Measurements from ENCODE around the gene SH2B2. TPM values are rescaled to one million over a fixed set of nuclear protein-coding genes. Genes with fewer than 3 reads are reported as not detected.

SH2B2 gene
- 1 to 10 TPM; 2.4 to 4.9 TPM for total RNA-seq

GRCh38 chr7:102286237-102287110 is at the start of gene SH2B2:
Gene SH2B2 (plus strand): TSS chr7:102286868. CDS start chr7:102300551, 13,683 bp downstream.
- H3K27ac Mint-ChIP-seq = no peak within 1 kb of the TSS
- ATAC-seq = peak; percentile 77 to 85
- peaks cover 0 to 15% of the 10 kb centered on the region in 2 donors for H3K4me1 Mint-ChIP-seq (ENCODE audit: low read depth in 2 of 2)
- H3K4me3 Mint-ChIP-seq = peak within 1 kb of the TSS; percentile 74
- H3K27me3 Mint-ChIP-seq = peaks cover 0 to 3% of the 10 kb centered on the region in 2 donors
- peak; percentile 76 for DNase-seq (ENCODE audit: low spot score)
- H3K36me3 Mint-ChIP-seq = no peaks in the 10 kb centered on the region
- no peaks in the 10 kb centered on the region for H3K9me3 Mint-ChIP-seq

GRCh38 chr7:102239206-102239820 is 47.4 kb upstream of the SH2B2 start:
- Mint-ChIP-seq H3K36me3 (no peaks in the 10 kb centered on the region), H3K4me3 (no peak overlapping the region), H3K9me3 (no peaks in the 10 kb centered on the region), H3K4me1 (ENCODE audit: low read depth in 2 of 2) (no peaks in the 10 kb centered on the region), H3K27ac (no peak overlapping the region), H3K27me3 (no peaks in the 10 kb centered on the region)
- DNase-seq (ENCODE audit: low spot score) (no peak), ATAC-seq (no peak)

DNA sequence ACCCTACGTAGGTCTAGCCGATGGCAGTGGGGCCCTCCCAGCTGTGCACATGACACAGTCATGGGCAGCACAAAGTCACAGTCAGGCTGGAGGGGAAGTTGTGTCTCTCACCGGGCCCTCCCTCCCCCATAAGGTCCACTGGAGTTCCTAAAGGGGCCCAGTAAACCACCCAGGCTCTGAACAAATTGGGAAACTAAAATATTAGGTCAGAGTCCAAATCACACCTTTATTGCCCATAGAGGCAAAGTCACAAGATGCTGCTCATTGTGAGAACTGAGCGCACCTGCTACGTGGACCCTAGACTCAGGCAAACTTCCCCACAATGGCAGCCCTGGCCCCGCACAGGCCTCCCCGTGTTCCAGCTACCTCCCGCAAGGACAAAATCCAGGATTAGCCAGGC is 45.2 kb upstream of the SH2B2 start:
- H3K9me3 Mint-ChIP-seq = no peaks in the 10 kb centered on the region
- ATAC-seq (no peak), DNase-seq (ENCODE audit: low spot score) (no peak)
- no peak overlapping the region for H3K27ac Mint-ChIP-seq
- no peaks in the 10 kb centered on the region for H3K36me3 Mint-ChIP-seq
- no peak overlapping the region for H3K4me3 Mint-ChIP-seq
- no peaks in the 10 kb centered on the region for H3K27me3 Mint-ChIP-seq
- H3K4me1 Mint-ChIP-seq (ENCODE audit: low read depth in 2 of 2) = no peaks in the 10 kb centered on the region

GRCh38 chr7:102244601-102245000 is 42.1 kb upstream of the SH2B2 start:
- no peaks in the 10 kb centered on the region for H3K9me3 Mint-ChIP-seq
- H3K4me1 Mint-ChIP-seq (ENCODE audit: low read depth in 2 of 2) = no peaks in the 10 kb centered on the region
- no peak overlapping the region for H3K4me3 Mint-ChIP-seq
- no peaks in the 10 kb centered on the region for H3K36me3 Mint-ChIP-seq
- ATAC-seq (no peak), DNase-seq (ENCODE audit: low spot score) (no peak)
- H3K27me3 Mint-ChIP-seq = no peaks in the 10 kb centered on the region
- no peak overlapping the region for H3K27ac Mint-ChIP-seq

DNA sequence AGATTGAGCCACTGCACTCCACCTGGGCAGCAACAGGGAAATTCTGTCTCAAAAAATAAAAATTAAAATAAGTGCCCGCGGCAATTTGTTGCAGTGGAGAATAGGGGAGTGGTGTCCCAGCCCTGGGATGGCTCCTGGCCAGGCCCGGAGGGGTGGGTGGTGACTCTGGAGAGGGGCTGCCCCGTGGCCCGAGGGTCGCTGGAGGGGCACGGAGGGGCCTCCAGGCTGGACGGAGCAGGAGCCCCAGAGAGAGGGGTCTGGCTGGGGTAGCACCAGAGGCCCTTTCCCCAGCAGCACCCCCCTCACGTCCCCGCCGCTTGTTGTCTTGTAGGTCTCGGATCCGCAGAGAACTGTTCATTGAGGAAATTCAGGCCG is 38.6 kb upstream of the SH2B2 start:
- Mint-ChIP-seq H3K36me3 (peaks cover 5% of the 10 kb centered on the region), H3K27me3 (no peaks in the 10 kb centered on the region)
- ATAC-seq = peak in 1 of 2 donors; percentile 46

DNA sequence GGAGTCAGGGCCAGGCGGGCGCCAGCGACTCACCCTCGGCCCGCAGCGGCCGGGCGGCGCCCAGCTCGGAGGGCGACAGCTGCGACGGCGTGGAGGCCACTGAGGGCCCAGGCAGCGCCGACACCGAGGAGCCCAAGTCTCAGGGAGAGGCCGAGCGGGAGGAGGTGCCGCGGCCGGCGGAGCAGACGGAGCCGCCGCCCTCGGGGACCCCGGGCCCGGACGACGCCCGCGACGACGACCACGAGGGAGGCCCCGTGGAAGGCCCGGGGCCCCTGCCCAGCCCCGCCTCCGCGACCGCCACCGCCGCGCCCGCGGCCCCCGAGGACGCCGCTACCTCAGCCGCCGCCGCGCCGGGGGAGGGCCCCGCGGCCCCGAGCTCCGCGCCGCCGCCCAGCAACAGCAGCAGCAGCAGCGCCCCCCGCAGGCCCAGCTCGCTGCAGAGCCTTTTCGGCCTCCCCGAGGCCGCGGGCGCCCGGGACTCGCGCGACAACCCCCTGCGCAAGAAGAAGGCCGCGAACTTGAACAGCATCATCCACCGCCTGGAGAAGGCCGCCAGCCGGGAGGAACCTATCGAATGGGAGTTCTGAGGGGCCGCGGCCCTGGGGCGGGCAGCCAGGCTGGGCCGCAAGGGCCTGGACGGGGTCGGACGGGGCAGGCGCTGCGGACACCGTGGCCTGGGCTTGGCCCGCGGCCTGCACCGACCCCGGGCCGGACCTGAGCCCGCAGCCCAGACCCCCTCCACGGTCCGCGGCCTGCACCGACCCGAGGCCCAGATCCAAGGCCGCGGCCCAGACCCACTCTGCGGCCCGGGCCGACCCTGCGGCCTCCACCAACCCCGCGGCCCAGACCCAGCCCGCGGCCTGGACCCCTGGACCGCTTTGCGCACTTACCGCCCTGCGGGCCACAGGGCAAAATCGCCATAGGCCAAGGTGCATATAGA is 37.9 kb upstream of the SH2B2 start:
- Mint-ChIP-seq H3K36me3 (peaks cover 5% of the 10 kb centered on the region), H3K9me3 (no peaks in the 10 kb centered on the region), H3K27me3 (no peaks in the 10 kb centered on the region), H3K4me1 (ENCODE audit: low read depth in 2 of 2) (no peaks in the 10 kb centered on the region), H3K4me3 (no peak overlapping the region), H3K27ac (no peak overlapping the region)
- DNase-seq (ENCODE audit: low spot score) (no peak), ATAC-seq (peak in 1 of 2 donors; percentile 28)

More for the DNA sequence above, 38.6 kb upstream of the SH2B2 start:
- no peak for DNase-seq (ENCODE audit: low spot score)
- Mint-ChIP-seq H3K4me3 (no peak overlapping the region), H3K27ac (no peak overlapping the region), H3K9me3 (no peaks in the 10 kb centered on the region), H3K4me1 (ENCODE audit: low read depth in 2 of 2) (no peaks in the 10 kb centered on the region)

DNA sequence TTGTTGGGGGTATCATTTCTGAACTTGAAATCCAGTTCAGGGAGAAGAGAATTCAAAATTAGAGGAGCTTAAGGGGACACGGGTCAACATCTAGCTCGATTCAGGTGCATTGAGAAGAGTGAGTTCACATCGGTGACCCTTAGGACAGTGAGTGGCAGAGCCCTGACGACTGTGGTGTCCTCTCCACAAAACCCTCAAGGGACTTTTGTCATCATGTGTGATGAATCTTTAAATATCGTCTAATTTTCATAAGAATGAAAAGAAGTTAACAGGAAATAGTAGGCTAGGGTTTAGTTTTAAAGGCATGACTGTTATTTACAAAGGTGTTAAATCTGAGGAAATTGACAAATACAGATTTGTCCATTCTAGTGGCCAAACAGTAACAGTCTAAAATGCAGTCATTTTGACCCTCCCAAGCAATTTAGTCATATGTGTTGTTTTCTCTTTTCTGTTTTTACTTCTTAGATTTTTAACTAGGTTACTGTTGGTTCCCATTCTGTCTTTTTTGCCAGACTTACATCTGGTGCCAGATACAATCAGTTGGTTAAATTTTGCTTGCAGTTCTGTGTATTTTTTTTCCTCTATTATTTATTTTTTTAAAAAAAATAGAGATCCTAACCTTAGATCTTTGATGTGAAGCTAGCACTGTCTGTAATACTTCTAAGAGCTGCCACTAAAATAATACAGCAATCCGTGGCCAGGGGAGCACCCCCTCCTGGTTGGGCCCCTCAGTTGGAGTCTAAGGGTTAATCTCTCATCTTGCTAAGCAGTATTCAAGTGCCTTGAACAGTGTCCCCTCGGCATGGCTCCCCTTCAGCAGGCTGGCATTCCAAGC is 34.9 kb upstream of the SH2B2 start:
- Mint-ChIP-seq H3K4me3 (no peak overlapping the region), H3K36me3 (peaks cover 5% of the 10 kb centered on the region), H3K27me3 (no peaks in the 10 kb centered on the region), H3K9me3 (no peaks in the 10 kb centered on the region), H3K4me1 (ENCODE audit: low read depth in 2 of 2) (no peaks in the 10 kb centered on the region), H3K27ac (no peak overlapping the region)
- ATAC-seq (peak in 1 of 2 donors; percentile 34), DNase-seq (ENCODE audit: low spot score) (no peak)

- Mint-ChIP-seq H3K27ac (no peak overlapping the region), H3K36me3 (peaks cover 5% of the 10 kb centered on the region), H3K4me1 (ENCODE audit: low read depth in 2 of 2) (no peaks in the 10 kb centered on the region), H3K9me3 (no peaks in the 10 kb centered on the region), H3K4me3 (no peak overlapping the region), H3K27me3 (no peaks in the 10 kb centered on the region)
- DNase-seq (ENCODE audit: low spot score) (no peak), ATAC-seq (no peak)
Observed at GRCh38 chr7:102252366-102252982, 34.2 kb upstream of the SH2B2 start.

GRCh38 chr7:102253066-102253972 is 33.3 kb upstream of the SH2B2 start:
- H3K27ac Mint-ChIP-seq = peak overlapping the region in 1 of 2 donors; percentile 31

DNA sequence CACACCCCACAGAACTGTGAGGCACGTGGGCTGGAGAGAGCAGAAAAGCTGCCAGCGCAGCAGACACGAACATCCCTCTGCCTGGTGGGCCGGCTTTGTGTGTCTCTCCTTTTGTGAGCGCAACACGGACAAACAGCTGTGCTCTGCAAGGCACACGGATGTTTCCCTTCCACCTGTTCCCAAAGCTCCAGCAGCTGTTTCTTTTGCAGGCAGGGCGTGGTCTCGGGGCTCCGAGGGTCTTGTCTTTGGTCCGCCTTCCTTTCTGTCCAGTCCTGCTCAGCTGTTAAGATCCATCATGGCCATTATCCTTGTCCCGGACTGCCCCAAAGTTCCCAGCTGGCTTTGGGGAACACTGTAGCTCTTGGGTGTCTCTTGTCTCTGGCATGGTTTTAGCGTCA is 32.7 kb upstream of the SH2B2 start:
- Mint-ChIP-seq H3K4me1 (ENCODE audit: low read depth in 2 of 2) (no peaks in the 10 kb centered on the region), H3K27ac (no peak overlapping the region), H3K9me3 (no peaks in the 10 kb centered on the region), H3K4me3 (no peak overlapping the region), H3K36me3 (peaks cover 5% of the 10 kb centered on the region), H3K27me3 (no peaks in the 10 kb centered on the region)
- DNase-seq (ENCODE audit: low spot score) = no peak
- no peak for ATAC-seq

More at GRCh38 chr7:102253066-102253972, 33.3 kb upstream of the SH2B2 start:
- DNase-seq (ENCODE audit: low spot score) = no peak
- Mint-ChIP-seq H3K4me3 (no peak overlapping the region), H3K27me3 (no peaks in the 10 kb centered on the region), H3K36me3 (peaks cover 5% of the 10 kb centered on the region), H3K9me3 (no peaks in the 10 kb centered on the region), H3K4me1 (ENCODE audit: low read depth in 2 of 2) (no peaks in the 10 kb centered on the region)
- no peak for ATAC-seq

- H3K9me3 Mint-ChIP-seq = no peaks in the 10 kb centered on the region
- no peak for ATAC-seq
- H3K27ac Mint-ChIP-seq = no peak overlapping the region
- H3K4me1 Mint-ChIP-seq (ENCODE audit: low read depth in 2 of 2) = no peaks in the 10 kb centered on the region
- peaks cover 5% of the 10 kb centered on the region for H3K36me3 Mint-ChIP-seq
- H3K27me3 Mint-ChIP-seq = no peaks in the 10 kb centered on the region
- no peak for DNase-seq (ENCODE audit: low spot score)
- no peak overlapping the region for H3K4me3 Mint-ChIP-seq
Observed at GRCh38 chr7:102254521-102254920, 32.1 kb upstream of the SH2B2 start.

- Mint-ChIP-seq H3K4me1 (ENCODE audit: low read depth in 2 of 2) (no peaks in the 10 kb centered on the region), H3K27me3 (no peaks in the 10 kb centered on the region), H3K4me3 (no peak overlapping the region), H3K27ac (no peak overlapping the region), H3K9me3 (no peaks in the 10 kb centered on the region), H3K36me3 (peaks cover 2% of the 10 kb centered on the region)
- ATAC-seq = no peak
- no peak for DNase-seq (ENCODE audit: low spot score)
Observed at GRCh38 chr7:102255501-102255900, 31.2 kb upstream of the SH2B2 start.

Data from natural killer cell treated with Interleukin-12 subunit alpha and Interleukin-12 subunit beta and Interleukin-15 and Interleukin-18, amount 100 ng/mL, for 72 hours (primary cell).